Nephron (organoid): Measurements from ENCODE around the gene NDUFS2.
A peak's percentile ranks its signal among the peaks of the same experiment; 100 is the strongest.

Experiments
- H3K27ac Mint-ChIP-seq, 3 experiments: 2 replicates each; pipeline ENCODE4 v1.8.0; 2020; ENCODE audit warnings: mixed read lengths in 3 of 3, mild to moderate bottlenecking in 2 of 3, moderate library complexity in 1 of 3
- H3K27me3 Mint-ChIP-seq: 2 replicates; pipeline ENCODE4 v1.8.0; 2021; ENCODE audit warnings: low read depth, mild to moderate bottlenecking, moderate library complexity, mixed read lengths
- H3K36me3 Mint-ChIP-seq: 2 replicates; pipeline ENCODE4 v1.8.0; 2020; ENCODE audit warnings: low read depth, mixed read lengths
- H3K4me1 Mint-ChIP-seq: 2 replicates; pipeline ENCODE4 v1.8.0; 2020; ENCODE audit warnings: mixed read lengths
- H3K4me3 Mint-ChIP-seq, 3 experiments: 2 replicates each; pipeline ENCODE4 v1.8.0; 2020; ENCODE audit warnings: mild to moderate bottlenecking in 3 of 3, mixed read lengths in 3 of 3, moderate library complexity in 2 of 3
- H3K9me3 Mint-ChIP-seq: 2 replicates; pipeline ENCODE4 v1.8.0; 2020; ENCODE audit warnings: mixed read lengths
- CTCF ChIP-seq, 3 experiments: fragments of 200-600 bp; sonication (generic); IDR thresholded peaks; one replicate each; pipeline ENCODE4 v1.5.0; 2021; ENCODE audit warnings: antibody characterized with exemption in 3 of 3; ENCODE audit not compliant: unreplicated experiment in 3 of 3

Gene NDUFS2

GRCh38 chr1:161226320-161226711 lies 24.1 kb downstream of the NDUFS2 start:
- Mint-ChIP-seq H3K27ac (peak overlapping the region in 2 of 3 experiments; percentile 55 to 83), H3K27me3 (peaks cover 4% of the 10 kb centered on the region), H3K36me3 (peaks cover 10% of the 10 kb centered on the region), H3K9me3 (no peaks in the 10 kb centered on the region), H3K4me1 (peaks cover 24% of the 10 kb centered on the region), H3K4me3 (peak overlapping the region; percentile 94 to 100 (median 96))
- no peak for TF ChIP-seq CTCF (IDR thresholded peaks at IDR 0.05; ENCODE audit: unreplicated experiment in 3 of 3)

- peaks cover 4% of the 10 kb centered on the region for H3K27me3 Mint-ChIP-seq
- peaks cover 10% of the 10 kb centered on the region for H3K36me3 Mint-ChIP-seq
- H3K4me3 Mint-ChIP-seq = peak overlapping the region; percentile 94 to 100 (median 96)
- H3K27ac Mint-ChIP-seq = peak overlapping the region in 2 of 3 experiments; percentile 8 to 55
- H3K4me1 Mint-ChIP-seq = peaks cover 24% of the 10 kb centered on the region
- H3K9me3 Mint-ChIP-seq = no peaks in the 10 kb centered on the region
- no peak for TF ChIP-seq CTCF (IDR thresholded peaks at IDR 0.05; ENCODE audit: unreplicated experiment in 3 of 3)
Observed at GRCh38 chr1:161226759-161227158, 24.6 kb downstream of the NDUFS2 start.

GRCh38 chr1:161227196-161227871 lies 25.2 kb downstream of the NDUFS2 start:
- H3K4me1 Mint-ChIP-seq = peaks cover 24% of the 10 kb centered on the region
- no peaks in the 10 kb centered on the region for H3K9me3 Mint-ChIP-seq
- TF ChIP-seq CTCF (IDR thresholded peaks at IDR 0.05; ENCODE audit: unreplicated experiment in 3 of 3) = peak; percentile 79 to 89 (median 87)
- peaks cover 4% of the 10 kb centered on the region for H3K27me3 Mint-ChIP-seq
- peaks cover 10% of the 10 kb centered on the region for H3K36me3 Mint-ChIP-seq
- peak overlapping the region; percentile 94 to 100 (median 96) for H3K4me3 Mint-ChIP-seq
- H3K27ac Mint-ChIP-seq = peak overlapping the region; percentile 8 to 55 (median 23)

GRCh38 chr1:161228032-161228431 lies 25.9 kb downstream of the NDUFS2 start:
- Mint-ChIP-seq H3K9me3 (no peaks in the 10 kb centered on the region), H3K4me1 (peaks cover 24% of the 10 kb centered on the region), H3K4me3 (peak overlapping the region; percentile 12 to 94 (median 58)), H3K36me3 (peaks cover 10% of the 10 kb centered on the region), H3K27me3 (peaks cover 4% of the 10 kb centered on the region), H3K27ac (no peak overlapping the region)
- TF ChIP-seq CTCF (IDR thresholded peaks at IDR 0.05; ENCODE audit: unreplicated experiment in 3 of 3) = no peak

GRCh38 chr1:161229896-161230295 lies 27.7 kb downstream of the NDUFS2 start:
- H3K4me1 Mint-ChIP-seq = peaks cover 24% of the 10 kb centered on the region
- peaks cover 10% of the 10 kb centered on the region for H3K36me3 Mint-ChIP-seq
- no peak overlapping the region for H3K27ac Mint-ChIP-seq
- no peak for TF ChIP-seq CTCF (IDR thresholded peaks at IDR 0.05; ENCODE audit: unreplicated experiment in 3 of 3)
- H3K9me3 Mint-ChIP-seq = no peaks in the 10 kb centered on the region
- H3K4me3 Mint-ChIP-seq = no peak overlapping the region
- H3K27me3 Mint-ChIP-seq = no peaks in the 10 kb centered on the region

GRCh38 chr1:161230762-161231161 lies 28.6 kb downstream of the NDUFS2 start:
- peaks cover 10% of the 10 kb centered on the region for H3K36me3 Mint-ChIP-seq
- TF ChIP-seq CTCF (IDR thresholded peaks at IDR 0.05; ENCODE audit: unreplicated experiment in 3 of 3) = no peak

More at GRCh38 chr1:161230762-161231161, 28.6 kb downstream of the NDUFS2 start:
- Mint-ChIP-seq H3K27me3 (no peaks in the 10 kb centered on the region), H3K9me3 (no peaks in the 10 kb centered on the region), H3K27ac (no peak overlapping the region), H3K4me1 (peaks cover 18% of the 10 kb centered on the region), H3K4me3 (no peak overlapping the region)
